PC-3 (cell line): ENCODE measurements around the gene DCAF12L1. TPM values are rescaled to one million over a fixed set of nuclear protein-coding genes. Genes with fewer than 3 reads are reported as not detected.

ENCODE experiments used
- ATAC-seq: fragments of 200-7000 bp; cut with Tn5 transposase; 2 replicates; pipeline ENCODE4 v1.9.1; 2020; ENCODE audit warnings: mild to moderate bottlenecking, moderate library complexity
- BruUV-seq: library from RNA; stranded (reverse); fragments of 400-500 nt; replicated peaks from 2 replicates; lab custom pipeline; 2021; lab: Mats Ljungman, UMichigan
- CTCF ChIA-PET: fragments of 300-600 bp; sonication (Branson Sonifier 250); formaldehyde crosslinking; loops from one replicate; lab custom pipeline; 2022; ENCODE audit warnings: antibody characterized with exemption; lab: Charles Lee
- POLR2A ChIA-PET: fragments of 300-600 bp; sonication (Branson Sonifier 250); formaldehyde crosslinking; loops from one replicate; lab custom pipeline; 2022; ENCODE audit warnings: antibody characterized with exemption; ENCODE audit not compliant: unreplicated experiment; lab: Charles Lee
- DNase-seq: peaks from one replicate; pipeline ENCODE4 v3.0.0-alpha.2; 2015
- H2AFZ ChIP-seq: fragments of 300-600 bp; sonication (generic); 2 replicates; pipeline ENCODE4 v1.6.0; 2016; ENCODE audit warnings: antibody characterized with exemption, low read length
- H3F3A ChIP-seq: fragments of 300-600 bp; sonication (generic); one replicate; pipeline ENCODE4 v1.6.0; 2017; ENCODE audit warnings: antibody characterized with exemption, low read length, control low read depth, mild to moderate bottlenecking; ENCODE audit not compliant: unreplicated experiment
- H3K27ac ChIP-seq: fragments of 300-600 bp; sonication (generic); 2 replicates; pipeline ENCODE4 v1.5.1; 2016; ENCODE audit warnings: mild to moderate bottlenecking, low read length
- H3K27me3 ChIP-seq: fragments of 300-600 bp; sonication (generic); 2 replicates; pipeline ENCODE4 v1.6.1; 2016; ENCODE audit warnings: low read length, mixed read lengths
- H3K36me3 ChIP-seq: fragments of 300-600 bp; sonication (generic); 2 replicates; pipeline ENCODE4 v1.6.1; 2016; ENCODE audit warnings: low read depth, mixed run types, low read length, mixed read lengths
- H3K4me1 ChIP-seq: fragments of 300-600 bp; sonication (generic); 2 replicates; pipeline ENCODE4 v1.5.1; 2016; ENCODE audit warnings: low read length; ENCODE audit not compliant: insufficient read depth
- H3K4me2 ChIP-seq: fragments of 300-600 bp; sonication (generic); 2 replicates; pipeline ENCODE4 v1.6.0; 2016; ENCODE audit warnings: low read length
- H3K4me3 ChIP-seq: fragments of 300-600 bp; sonication (generic); 2 replicates; pipeline ENCODE4 v1.5.1; 2016; ENCODE audit warnings: mild to moderate bottlenecking, low read length, mixed read lengths
- H3K79me2 ChIP-seq: fragments of 300-600 bp; sonication (generic); 2 replicates; pipeline ENCODE4 v1.6.1; 2017; ENCODE audit warnings: low read length, mixed read lengths
- H3K9ac ChIP-seq: fragments of 300-600 bp; sonication (generic); 2 replicates; pipeline ENCODE4 v1.6.0; 2016; ENCODE audit warnings: mild to moderate bottlenecking, low read length
- H3K9me2 ChIP-seq: fragments of 300-600 bp; sonication (generic); replicated peaks from 2 replicates; pipeline ENCODE4 v1.6.1; 2016; ENCODE audit warnings: mixed run types, low read length, mixed read lengths
- H3K9me3 ChIP-seq: fragments of 300-600 bp; sonication (generic); 2 replicates; pipeline ENCODE4 v1.6.1; 2016; ENCODE audit warnings: low read length, mixed read lengths
- H4K20me1 ChIP-seq: fragments of 300-600 bp; sonication (generic); 2 replicates; pipeline ENCODE4 v1.6.1; 2016; ENCODE audit warnings: low read length, mixed read lengths
- EZH2 ChIP-seq: fragments of 300-600 bp; sonication (generic); IDR thresholded peaks from one replicate; pipeline ENCODE4 v1.6.1; 2017; ENCODE audit warnings: antibody characterized with exemption, mild to moderate bottlenecking, low read length; ENCODE audit not compliant: unreplicated experiment
- EZH2phosphoT487 ChIP-seq: fragments of 300-600 bp; sonication (generic); IDR thresholded peaks from 2 replicates; pipeline ENCODE4 v1.6.1; 2018; ENCODE audit warnings: mild to moderate bottlenecking, antibody characterized with exemption, low read length, borderline replicate concordance
- intact Hi-C: fragments of 100-400 bp; cut with micrococcal nuclease; formaldehyde crosslinking; loops from 2 replicates; pipeline ENCODE4 v1.9.0; 2023
- total RNA-seq: library from RNA; depleted of rRNA; stranded (reverse); fragments of >200 nt; gene quantifications from 2 replicates; pipeline ENCODE4 v1.2.3, GENCODE V29; 2014
- TF ChIP-seq, protein P1 (sequence below): fragments of 300-600 bp; sonication (generic); conservative IDR thresholded peaks from 2 replicates; pipeline ENCODE4 v1.5.1; 2017; ENCODE audit warnings: antibody characterized with exemption, low read depth, mild to moderate bottlenecking, low read length

The DCAF12L1 gene
- total RNA-seq, 1 experiment from 2014 or later: not detected

DNA sequence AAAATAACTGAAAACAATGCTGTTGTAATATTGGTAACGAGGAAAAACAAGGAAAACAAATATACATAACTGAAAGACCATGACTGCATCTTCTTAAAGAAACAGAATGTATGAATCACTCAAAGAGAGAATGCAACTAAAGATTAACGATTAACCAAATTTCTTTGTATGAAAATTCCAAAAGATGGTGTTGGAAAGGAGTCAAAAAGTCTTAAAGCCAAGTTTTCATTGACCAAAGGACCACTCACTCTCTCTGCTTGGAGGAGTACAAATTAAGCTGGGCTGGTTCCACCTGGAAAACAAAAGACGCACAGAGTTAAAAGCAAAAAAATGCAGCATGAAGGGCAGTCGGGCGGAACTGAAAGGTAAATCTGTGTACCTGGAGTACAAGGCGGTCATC, 1.8 kb downstream of the DCAF12L1 start:
- Histone ChIP-seq H3K27ac (no peak overlapping the region), H3K36me3 (no peaks in the 10 kb centered on the region), H2AFZ (no peak overlapping the region), H3K9ac (no peak overlapping the region), H3F3A (no peaks in the 10 kb centered on the region), H3K9me3 (no peaks in the 10 kb centered on the region), H3K9me2 (no peaks in the 10 kb centered on the region), H3K27me3 (no peaks in the 10 kb centered on the region), H3K4me1 (no peaks in the 10 kb centered on the region), H3K79me2 (no peaks in the 10 kb centered on the region), H3K4me2 (no peak overlapping the region), H4K20me1 (no peaks in the 10 kb centered on the region), H3K4me3 (no peak overlapping the region)
- no TSS peak for BruUV-seq
- DNase-seq (no peak), ATAC-seq (no peak)
- POLR2A ChIA-PET: no interaction called here
- CTCF ChIA-PET: no interaction called here
- intact Hi-C loops: no loop called here
- TF ChIP-seq, protein P1, sequence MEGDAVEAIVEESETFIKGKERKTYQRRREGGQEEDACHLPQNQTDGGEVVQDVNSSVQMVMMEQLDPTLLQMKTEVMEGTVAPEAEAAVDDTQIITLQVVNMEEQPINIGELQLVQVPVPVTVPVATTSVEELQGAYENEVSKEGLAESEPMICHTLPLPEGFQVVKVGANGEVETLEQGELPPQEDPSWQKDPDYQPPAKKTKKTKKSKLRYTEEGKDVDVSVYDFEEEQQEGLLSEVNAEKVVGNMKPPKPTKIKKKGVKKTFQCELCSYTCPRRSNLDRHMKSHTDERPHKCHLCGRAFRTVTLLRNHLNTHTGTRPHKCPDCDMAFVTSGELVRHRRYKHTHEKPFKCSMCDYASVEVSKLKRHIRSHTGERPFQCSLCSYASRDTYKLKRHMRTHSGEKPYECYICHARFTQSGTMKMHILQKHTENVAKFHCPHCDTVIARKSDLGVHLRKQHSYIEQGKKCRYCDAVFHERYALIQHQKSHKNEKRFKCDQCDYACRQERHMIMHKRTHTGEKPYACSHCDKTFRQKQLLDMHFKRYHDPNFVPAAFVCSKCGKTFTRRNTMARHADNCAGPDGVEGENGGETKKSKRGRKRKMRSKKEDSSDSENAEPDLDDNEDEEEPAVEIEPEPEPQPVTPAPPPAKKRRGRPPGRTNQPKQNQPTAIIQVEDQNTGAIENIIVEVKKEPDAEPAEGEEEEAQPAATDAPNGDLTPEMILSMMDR: no peak
- TF ChIP-seq EZH2: no peak
- no peak for TF ChIP-seq EZH2phosphoT487

DNA sequence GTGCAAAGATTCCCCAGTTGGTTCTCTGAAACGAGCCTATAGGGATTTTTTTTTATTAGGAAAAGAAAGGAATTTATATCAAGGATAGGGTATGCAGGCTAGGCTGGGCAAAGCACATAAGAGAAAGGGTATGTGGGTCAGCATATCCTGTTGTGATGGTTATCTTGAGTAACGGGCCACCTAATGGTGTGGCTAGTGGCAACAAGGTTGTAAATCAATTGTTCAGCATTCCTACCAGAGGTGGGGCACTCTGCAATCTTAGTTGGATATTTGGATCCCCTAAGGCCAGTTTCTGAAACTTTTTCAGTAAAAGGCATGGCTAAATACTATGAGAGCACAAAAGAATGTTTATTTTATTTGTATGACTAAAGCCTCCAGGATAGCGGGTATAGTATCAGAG, 42.7 kb downstream of the DCAF12L1 start:
- no peaks in the 10 kb centered on the region for H3F3A ChIP-seq
- no peaks in the 10 kb centered on the region for H3K79me2 ChIP-seq
- no peaks in the 10 kb centered on the region for H4K20me1 ChIP-seq
- TF ChIP-seq EZH2phosphoT487 (no peak), EZH2 (no peak)
- TF ChIP-seq, protein P1: no peak
- H3K9me3 ChIP-seq: no peaks in the 10 kb centered on the region
- no peak overlapping the region for H3K27ac ChIP-seq
- BruUV-seq: no TSS peak
- H3K4me2 ChIP-seq: no peak overlapping the region
- no peak overlapping the region for H2AFZ ChIP-seq
- H3K4me1 ChIP-seq: no peaks in the 10 kb centered on the region
- ChIA-PET CTCF (no interaction called here), POLR2A (no interaction called here)
- H3K36me3 ChIP-seq: no peaks in the 10 kb centered on the region
- DNase-seq (peak; percentile 14), ATAC-seq (peak; percentile 57)
- H3K9ac ChIP-seq: no peak overlapping the region
- no peaks in the 10 kb centered on the region for H3K27me3 ChIP-seq
- no peaks in the 10 kb centered on the region for H3K9me2 ChIP-seq
- intact Hi-C loops: no loop called here
- H3K4me3 ChIP-seq: no peak overlapping the region
